ENCODE results near the gene OR10X1. TPM values are rescaled to one million over a fixed set of nuclear protein-coding genes. Genes with fewer than 3 reads are reported as not detected.

Gene OR10X1
- total RNA-seq, 1 donor from 2014 or later: not detected

GRCh38 chr1:158600735-158601134 lies 21.0 kb upstream of the OR10X1 start:
- ATAC-seq (no peak), DNase-seq (no peak)
- Histone ChIP-seq H3K4me1 (no peaks in the 10 kb centered on the region), H3K27ac (no peak overlapping the region), H3K4me3 (no peak overlapping the region), H3K9me3 (no peaks in the 10 kb centered on the region), H3K27me3 (no peaks in the 10 kb centered on the region), H3K36me3 (no peaks in the 10 kb centered on the region)
- TF ChIP-seq CTCF (IDR thresholded peaks at IDR 0.05): no peak
- intact Hi-C loops (cut with DNase I): no loop called here

- no peak for ATAC-seq
- Histone ChIP-seq H3K27me3 (no peaks in the 10 kb centered on the region), H3K4me3 (no peak overlapping the region), H3K4me1 (no peaks in the 10 kb centered on the region), H3K9me3 (no peaks in the 10 kb centered on the region), H3K36me3 (no peaks in the 10 kb centered on the region), H3K27ac (no peak overlapping the region)
- DNase-seq: no peak
- TF ChIP-seq CTCF (IDR thresholded peaks at IDR 0.05): no peak
- intact Hi-C loops (cut with DNase I): no loop called here
These were observed 7.2 kb upstream of the OR10X1 start for GRCh38 chr1:158586942-158587341.

- TF ChIP-seq CTCF (IDR thresholded peaks at IDR 0.05): no peak
- Histone ChIP-seq H3K27ac (no peak overlapping the region), H3K36me3 (no peaks in the 10 kb centered on the region), H3K4me3 (no peak overlapping the region), H3K4me1 (no peaks in the 10 kb centered on the region), H3K9me3 (no peaks in the 10 kb centered on the region), H3K27me3 (no peaks in the 10 kb centered on the region)
- ATAC-seq (no peak), DNase-seq (no peak)
- intact Hi-C loops (cut with DNase I): no loop called here
These were observed 4.3 kb upstream of the OR10X1 start for GRCh38 chr1:158583962-158584361.

GRCh38 chr1:158577561-158577960 lies 2.1 kb downstream of the OR10X1 start:
- TF ChIP-seq CTCF (IDR thresholded peaks at IDR 0.05): no peak
- DNase-seq: no peak
- intact Hi-C loops (cut with DNase I): no loop called here

GRCh38 chr1:158572226-158572625 lies 7.5 kb downstream of the OR10X1 start:
- Histone ChIP-seq H3K36me3 (no peaks in the 10 kb centered on the region), H3K9me3 (no peaks in the 10 kb centered on the region), H3K4me1 (no peaks in the 10 kb centered on the region), H3K4me3 (no peak overlapping the region), H3K27me3 (no peaks in the 10 kb centered on the region), H3K27ac (no peak overlapping the region)
- ATAC-seq (no peak), DNase-seq (no peak)
- TF ChIP-seq CTCF (IDR thresholded peaks at IDR 0.05): no peak
- intact Hi-C loops (cut with DNase I): no loop called here

More at GRCh38 chr1:158577561-158577960, 2.1 kb downstream of the OR10X1 start:
- no peaks in the 10 kb centered on the region for H3K9me3 ChIP-seq
- H3K36me3 ChIP-seq: no peaks in the 10 kb centered on the region
- no peaks in the 10 kb centered on the region for H3K27me3 ChIP-seq
- H3K4me3 ChIP-seq: no peak overlapping the region
- no peaks in the 10 kb centered on the region for H3K4me1 ChIP-seq
- no peak for ATAC-seq
- no peak overlapping the region for H3K27ac ChIP-seq

GRCh38 chr1:158570480-158570879 lies 9.2 kb downstream of the OR10X1 start, which contains the start of gene OR6P1:
Gene OR6P1 (minus strand): TSS chr1:158570580. CDS start chr1:158563604, 6,976 bp downstream.
- no peak for DNase-seq
- TF ChIP-seq CTCF (IDR thresholded peaks at IDR 0.05): no peak

More at GRCh38 chr1:158570480-158570879, 9.2 kb downstream of the OR10X1 start, which contains the start of gene OR6P1:
- intact Hi-C loops (cut with DNase I): no loop called here
- no peaks in the 10 kb centered on the region for H3K9me3 ChIP-seq
- no peak within 1 kb of the TSS for H3K27ac ChIP-seq
- no peaks in the 10 kb centered on the region for H3K4me1 ChIP-seq
- ATAC-seq: no peak
- no peak within 1 kb of the TSS for H3K4me3 ChIP-seq
- H3K27me3 ChIP-seq: no peaks in the 10 kb centered on the region
- no peaks in the 10 kb centered on the region for H3K36me3 ChIP-seq

Data from upper lobe of right lung (tissue), 1 donor.